Memory B cell (primary cell): ENCODE data around the gene ACTRT2.

Experiments
- ATAC-seq: fragments of 150-1000 bp; cut with Tn5 transposase; 2 replicates; pipeline ENCODE4 v1.10.0; 2021; ENCODE audit warnings: low read depth, mild to moderate bottlenecking, moderate library complexity
- DNase-seq, 2 donors: peaks; one replicate each; pipeline ENCODE4 v3.0.0; 2022; ENCODE audit warnings: low spot score in 2 of 2
- H3K27ac Mint-ChIP-seq: one replicate; pipeline ENCODE4 v1.8.0; 2022; ENCODE audit warnings: mild to moderate bottlenecking, moderate library complexity, mixed read lengths
- H3K27me3 Mint-ChIP-seq: one replicate; pipeline ENCODE4 v1.8.0; 2022; ENCODE audit warnings: mixed read lengths
- H3K36me3 Mint-ChIP-seq: one replicate; pipeline ENCODE4 v1.8.0; 2022; ENCODE audit warnings: mild to moderate bottlenecking, mixed read lengths
- H3K4me1 Mint-ChIP-seq: one replicate; pipeline ENCODE4 v1.8.0; 2022; ENCODE audit warnings: mixed read lengths
- H3K4me3 Mint-ChIP-seq: one replicate; pipeline ENCODE4 v1.8.0; 2022; ENCODE audit warnings: mild to moderate bottlenecking, moderate library complexity, mixed read lengths
- H3K9me3 Mint-ChIP-seq: one replicate; pipeline ENCODE4 v1.8.0; 2022; ENCODE audit warnings: mixed read lengths

Gene ACTRT2

GRCh38 chr1:3062616-3063378 lies 41.5 kb downstream of the ACTRT2 start:
- ATAC-seq (no peak), DNase-seq (no peak)
- Mint-ChIP-seq H3K27ac (no peak overlapping the region), H3K4me1 (no peaks in the 10 kb centered on the region), H3K9me3 (peaks cover 2% of the 10 kb centered on the region), H3K27me3 (peaks cover 9% of the 10 kb centered on the region), H3K36me3 (no peaks in the 10 kb centered on the region), H3K4me3 (no peak overlapping the region)

GRCh38 chr1:3063379-3064295 lies 42.4 kb downstream of the ACTRT2 start:
- no peak for DNase-seq
- Mint-ChIP-seq H3K27me3 (peaks cover 8% of the 10 kb centered on the region), H3K36me3 (no peaks in the 10 kb centered on the region), H3K9me3 (no peaks in the 10 kb centered on the region), H3K4me3 (no peak overlapping the region), H3K27ac (no peak overlapping the region), H3K4me1 (no peaks in the 10 kb centered on the region)
- no peak for ATAC-seq

GRCh38 chr1:3064296-3064850 lies 43.1 kb downstream of the ACTRT2 start:
- Mint-ChIP-seq H3K36me3 (no peaks in the 10 kb centered on the region), H3K27ac (no peak overlapping the region), H3K4me3 (no peak overlapping the region), H3K4me1 (no peaks in the 10 kb centered on the region), H3K27me3 (peaks cover 6% of the 10 kb centered on the region), H3K9me3 (no peaks in the 10 kb centered on the region)
- ATAC-seq (no peak), DNase-seq (no peak)

- Mint-ChIP-seq H3K4me3 (no peak overlapping the region), H3K27ac (no peak overlapping the region), H3K4me1 (no peaks in the 10 kb centered on the region), H3K27me3 (peaks cover 6% of the 10 kb centered on the region), H3K9me3 (no peaks in the 10 kb centered on the region), H3K36me3 (no peaks in the 10 kb centered on the region)
- DNase-seq: no peak
- no peak for ATAC-seq
These were observed 43.6 kb downstream of the ACTRT2 start for GRCh38 chr1:3064901-3065300.

- Mint-ChIP-seq H3K9me3 (no peaks in the 10 kb centered on the region), H3K27me3 (peaks cover 6% of the 10 kb centered on the region), H3K36me3 (no peaks in the 10 kb centered on the region), H3K27ac (no peak overlapping the region), H3K4me1 (no peaks in the 10 kb centered on the region), H3K4me3 (no peak overlapping the region)
- DNase-seq (no peak), ATAC-seq (no peak)
These were observed 44.1 kb downstream of the ACTRT2 start for GRCh38 chr1:3065396-3065795.

GRCh38 chr1:3065797-3066196 lies 44.5 kb downstream of the ACTRT2 start:
- H3K27me3 Mint-ChIP-seq: peaks cover 6% of the 10 kb centered on the region
- no peak overlapping the region for H3K4me3 Mint-ChIP-seq

GRCh38 chr1:3066250-3066711 lies 45.0 kb downstream of the ACTRT2 start:
- no peak overlapping the region for H3K27ac Mint-ChIP-seq
- DNase-seq (no peak), ATAC-seq (no peak)
- no peaks in the 10 kb centered on the region for H3K4me1 Mint-ChIP-seq
- H3K36me3 Mint-ChIP-seq: no peaks in the 10 kb centered on the region
- no peak overlapping the region for H3K4me3 Mint-ChIP-seq
- peaks cover 6% of the 10 kb centered on the region for H3K27me3 Mint-ChIP-seq
- H3K9me3 Mint-ChIP-seq: no peaks in the 10 kb centered on the region

More at GRCh38 chr1:3065797-3066196, 44.5 kb downstream of the ACTRT2 start:
- no peaks in the 10 kb centered on the region for H3K4me1 Mint-ChIP-seq
- no peak overlapping the region for H3K27ac Mint-ChIP-seq
- H3K36me3 Mint-ChIP-seq: no peaks in the 10 kb centered on the region
- ATAC-seq: no peak
- DNase-seq: no peak
- H3K9me3 Mint-ChIP-seq: no peaks in the 10 kb centered on the region

- Mint-ChIP-seq H3K9me3 (no peaks in the 10 kb centered on the region), H3K36me3 (no peaks in the 10 kb centered on the region), H3K27me3 (peaks cover 6% of the 10 kb centered on the region), H3K4me3 (no peak overlapping the region), H3K4me1 (no peaks in the 10 kb centered on the region), H3K27ac (no peak overlapping the region)
- no peak for ATAC-seq
- DNase-seq: no peak
These were observed 45.6 kb downstream of the ACTRT2 start for GRCh38 chr1:3066826-3067225.

- no peaks in the 10 kb centered on the region for H3K4me1 Mint-ChIP-seq
- H3K27me3 Mint-ChIP-seq: peaks cover 6% of the 10 kb centered on the region
- peak overlapping the region; percentile 24 for H3K4me3 Mint-ChIP-seq
- no peaks in the 10 kb centered on the region for H3K36me3 Mint-ChIP-seq
- H3K9me3 Mint-ChIP-seq: no peaks in the 10 kb centered on the region
- H3K27ac Mint-ChIP-seq: no peak overlapping the region
- ATAC-seq (no peak), DNase-seq (no peak)
These were observed 46.0 kb downstream of the ACTRT2 start for GRCh38 chr1:3067301-3067670.

GRCh38 chr1:3067671-3068563 lies 46.6 kb downstream of the ACTRT2 start:
- Mint-ChIP-seq H3K27me3 (peaks cover 8% of the 10 kb centered on the region), H3K9me3 (no peaks in the 10 kb centered on the region), H3K4me1 (no peaks in the 10 kb centered on the region), H3K27ac (no peak overlapping the region), H3K36me3 (no peaks in the 10 kb centered on the region), H3K4me3 (peak overlapping the region; percentile 52)
- ATAC-seq (no peak), DNase-seq (no peak)

- peaks cover 8% of the 10 kb centered on the region for H3K27me3 Mint-ChIP-seq
- H3K27ac Mint-ChIP-seq: no peak within 1 kb of the TSS
- no peak for ATAC-seq
These were observed 47.5 kb downstream of the ACTRT2 start, which contains the start of gene PRDM16 for GRCh38 chr1:3068564-3069431. TSS of gene PRDM16 (plus strand) at chr1:3069203. CDS start at chr1:3069260, 57 bp downstream.

GRCh38 chr1:3069491-3070308 lies 48.4 kb downstream of the ACTRT2 start:
- Mint-ChIP-seq H3K36me3 (no peaks in the 10 kb centered on the region), H3K4me3 (peak overlapping the region; percentile 61), H3K27me3 (peaks cover 8% of the 10 kb centered on the region), H3K4me1 (no peaks in the 10 kb centered on the region), H3K27ac (no peak overlapping the region), H3K9me3 (no peaks in the 10 kb centered on the region)
- no peak for ATAC-seq
- no peak for DNase-seq

More at GRCh38 chr1:3068564-3069431, 47.5 kb downstream of the ACTRT2 start, which contains the start of gene PRDM16:
- DNase-seq: no peak
- H3K4me1 Mint-ChIP-seq: no peaks in the 10 kb centered on the region
- H3K36me3 Mint-ChIP-seq: no peaks in the 10 kb centered on the region
- H3K9me3 Mint-ChIP-seq: no peaks in the 10 kb centered on the region
- H3K4me3 Mint-ChIP-seq: peak within 1 kb of the TSS; percentile 81
